Activated CD4-positive, alpha-beta T cell treated with anti-CD3 and anti-CD28 coated beads for 4 hours (primary cell): ENCODE data around the gene UMODL1.

Source experiments
- DNase-seq, 2 donors: peaks; one replicate each; pipeline ENCODE4 v3.0.0-alpha.2; 2020

Gene UMODL1

GRCh38 chr21:42153046-42153686 is 82.0 kb downstream of the UMODL1 start:
- no peak for DNase-seq

GRCh38 chr21:42153746-42154145 is 82.6 kb downstream of the UMODL1 start:
- no peak for DNase-seq

- no peak for DNase-seq
Observed at GRCh38 chr21:42154237-42155044, 83.3 kb downstream of the UMODL1 start.

GRCh38 chr21:42155045-42155855 is 84.1 kb downstream of the UMODL1 start:
- no peak for DNase-seq

GRCh38 chr21:42156690-42157605 is 85.8 kb downstream of the UMODL1 start:
- no peak for DNase-seq

- DNase-seq: no peak
Observed at GRCh38 chr21:42157606-42158310, 86.6 kb downstream of the UMODL1 start.

- DNase-seq: no peak
Observed at GRCh38 chr21:42158846-42159245, 87.7 kb downstream of the UMODL1 start.

- no peak for DNase-seq
Observed at GRCh38 chr21:42159560-42160110, 88.5 kb downstream of the UMODL1 start.

- no peak for DNase-seq
Observed at GRCh38 chr21:42160111-42160721, 89.1 kb downstream of the UMODL1 start.

GRCh38 chr21:42160765-42161164 is 89.6 kb downstream of the UMODL1 start:
- DNase-seq: no peak

- DNase-seq: no peak
Observed at GRCh38 chr21:42161401-42161955, 90.4 kb downstream of the UMODL1 start.

GRCh38 chr21:42161956-42162681 is 91.0 kb downstream of the UMODL1 start:
- DNase-seq: no peak

GRCh38 chr21:42162831-42163510 is 91.9 kb downstream of the UMODL1 start:
- no peak for DNase-seq

GRCh38 chr21:42163511-42163863 is 92.4 kb downstream of the UMODL1 start:
- no peak for DNase-seq

- DNase-seq: peak; percentile 50 to 63
Observed at GRCh38 chr21:42164064-42164789, 93.1 kb downstream of the UMODL1 start.

GRCh38 chr21:42164818-42165217 is 93.7 kb downstream of the UMODL1 start:
- DNase-seq: no peak

- no peak for DNase-seq
Observed at GRCh38 chr21:42165901-42166300, 94.8 kb downstream of the UMODL1 start.

GRCh38 chr21:42169758-42170157 is 98.6 kb downstream of the UMODL1 start:
- no peak for DNase-seq
